HG02981 (cell line): Measurements from ENCODE around the gene KLF11.
"Not testable (repeated sequence)": the region's sequence is repeated elsewhere in the genome, so short reads cannot be mapped to it uniquely, and the experiment has no call there.

Source experiments
- ATAC-seq: cut with Tn5 transposase; IDR thresholded peaks from one replicate; pipeline ENCODE4 v1.9.1; 2021; ENCODE audit warnings: mild to moderate bottlenecking, moderate library complexity; ENCODE audit not compliant: unreplicated experiment

The KLF11 gene

GRCh38 chr2:10080536-10081304, 37.4 kb downstream of the KLF11 start:
- peak; percentile 16 for ATAC-seq

GRCh38 chr2:10083046-10083445, 39.7 kb downstream of the KLF11 start:
- ATAC-seq: no peak

GRCh38 chr2:10083692-10084211, 40.4 kb downstream of the KLF11 start:
- peak; percentile 42 for ATAC-seq

GRCh38 chr2:10084223-10084865, 41.0 kb downstream of the KLF11 start:
- no peak for ATAC-seq

GRCh38 chr2:10085043-10085667, 41.8 kb downstream of the KLF11 start:
- ATAC-seq: no peak

GRCh38 chr2:10085668-10086059, 42.3 kb downstream of the KLF11 start:
- ATAC-seq: no peak

- ATAC-seq: no peak
Observed at GRCh38 chr2:10086950-10087349, 43.6 kb downstream of the KLF11 start.

- no peak for ATAC-seq
Observed at GRCh38 chr2:10087360-10087759, 44.0 kb downstream of the KLF11 start.

- peak; percentile 48 for ATAC-seq
Observed at GRCh38 chr2:10089565-10090190, 46.3 kb downstream of the KLF11 start.

GRCh38 chr2:10091182-10091888, 48.0 kb downstream of the KLF11 start:
- no peak for ATAC-seq

- not testable (repeated sequence) for ATAC-seq
Observed at GRCh38 chr2:10091889-10092244, 48.5 kb downstream of the KLF11 start.

GRCh38 chr2:10094271-10094814, 51.0 kb downstream of the KLF11 start:
- no peak for ATAC-seq

GRCh38 chr2:10095175-10095574, 51.8 kb downstream of the KLF11 start:
- ATAC-seq: no peak

GRCh38 chr2:10096641-10097040, 53.3 kb downstream of the KLF11 start:
- no peak for ATAC-seq

GRCh38 chr2:10097352-10098148, 54.2 kb downstream of the KLF11 start:
- peak; percentile 78 for ATAC-seq

GRCh38 chr2:10101491-10101890, 58.1 kb downstream of the KLF11 start:
- ATAC-seq: no peak

GRCh38 chr2:10103179-10103578, 59.8 kb downstream of the KLF11 start:
- ATAC-seq: no peak
